MCF 10A (cell line): ENCODE data around the gene ADAM12. TPM values are rescaled to one million over a fixed set of nuclear protein-coding genes. Genes with fewer than 3 reads are reported as not detected.

Experiments used
- BruUV-seq: library from RNA; stranded (reverse); fragments of 400-500 nt; replicated peaks from 2 replicates; lab custom pipeline; 2021; lab: Mats Ljungman, UMichigan
- CTCF ChIA-PET: fragments of 300-600 bp; sonication (Branson Sonifier 250); formaldehyde crosslinking; extraction: SDS; loops from one replicate; lab custom pipeline; 2021; ENCODE audit warnings: antibody characterized with exemption, inconsistent platforms; lab: Yijun Ruan, JAX
- POLR2A ChIA-PET: fragments of 300-600, 350-650 bp; sonication (Branson Sonifier 250); formaldehyde crosslinking; extraction: SDS; loops from one replicate; lab custom pipeline; 2020; ENCODE audit warnings: antibody characterized with exemption, inconsistent platforms; lab: Yijun Ruan, JAX
- DNase-seq: peaks from one replicate; pipeline ENCODE4 v3.0.0-alpha.2; 2018; ENCODE audit not compliant: unreplicated experiment
- H3K27ac Mint-ChIP-seq: one replicate; pipeline ENCODE4 v1.8.0; 2022; ENCODE audit warnings: mild to moderate bottlenecking, low read depth, mixed read lengths; ENCODE audit not compliant: unreplicated experiment
- H3K27me3 Mint-ChIP-seq: one replicate; pipeline ENCODE4 v1.8.0; 2022; ENCODE audit warnings: mixed read lengths; ENCODE audit not compliant: insufficient read depth, unreplicated experiment
- H3K36me3 Mint-ChIP-seq: one replicate; pipeline ENCODE4 v1.8.0; 2022; ENCODE audit warnings: mild to moderate bottlenecking, moderate library complexity, mixed read lengths; ENCODE audit not compliant: insufficient read depth, unreplicated experiment
- H3K4me1 Mint-ChIP-seq: one replicate; pipeline ENCODE4 v1.8.0; 2022; ENCODE audit warnings: mixed read lengths; ENCODE audit not compliant: insufficient read depth, unreplicated experiment
- H3K4me3 Mint-ChIP-seq: one replicate; pipeline ENCODE4 v1.8.0; 2022; ENCODE audit warnings: mild to moderate bottlenecking, moderate library complexity, mixed read lengths; ENCODE audit not compliant: unreplicated experiment
- H3K9me3 Mint-ChIP-seq: one replicate; pipeline ENCODE4 v1.8.0; 2022; ENCODE audit warnings: mixed read lengths; ENCODE audit not compliant: unreplicated experiment
- intact Hi-C: fragments of 100-400 bp; cut with micrococcal nuclease; formaldehyde crosslinking; loops from 2 replicates; pipeline ENCODE4 v1.14.1; 2022
- total RNA-seq: library from RNA; stranded (reverse); gene quantifications from 2 replicates; pipeline ENCODE4 v1.2.3, GENCODE V29; 2022
- TF ChIP-seq, protein P1 (sequence below): fragments of 200-600 bp; IDR thresholded peaks from one replicate; pipeline ENCODE4 v1.8.0; 2022; ENCODE audit warnings: antibody characterized with exemption, mild to moderate bottlenecking; ENCODE audit not compliant: unreplicated experiment

Gene ADAM12
- total RNA-seq, 1 experiment from 2014 or later = 2.2 TPM

DNA sequence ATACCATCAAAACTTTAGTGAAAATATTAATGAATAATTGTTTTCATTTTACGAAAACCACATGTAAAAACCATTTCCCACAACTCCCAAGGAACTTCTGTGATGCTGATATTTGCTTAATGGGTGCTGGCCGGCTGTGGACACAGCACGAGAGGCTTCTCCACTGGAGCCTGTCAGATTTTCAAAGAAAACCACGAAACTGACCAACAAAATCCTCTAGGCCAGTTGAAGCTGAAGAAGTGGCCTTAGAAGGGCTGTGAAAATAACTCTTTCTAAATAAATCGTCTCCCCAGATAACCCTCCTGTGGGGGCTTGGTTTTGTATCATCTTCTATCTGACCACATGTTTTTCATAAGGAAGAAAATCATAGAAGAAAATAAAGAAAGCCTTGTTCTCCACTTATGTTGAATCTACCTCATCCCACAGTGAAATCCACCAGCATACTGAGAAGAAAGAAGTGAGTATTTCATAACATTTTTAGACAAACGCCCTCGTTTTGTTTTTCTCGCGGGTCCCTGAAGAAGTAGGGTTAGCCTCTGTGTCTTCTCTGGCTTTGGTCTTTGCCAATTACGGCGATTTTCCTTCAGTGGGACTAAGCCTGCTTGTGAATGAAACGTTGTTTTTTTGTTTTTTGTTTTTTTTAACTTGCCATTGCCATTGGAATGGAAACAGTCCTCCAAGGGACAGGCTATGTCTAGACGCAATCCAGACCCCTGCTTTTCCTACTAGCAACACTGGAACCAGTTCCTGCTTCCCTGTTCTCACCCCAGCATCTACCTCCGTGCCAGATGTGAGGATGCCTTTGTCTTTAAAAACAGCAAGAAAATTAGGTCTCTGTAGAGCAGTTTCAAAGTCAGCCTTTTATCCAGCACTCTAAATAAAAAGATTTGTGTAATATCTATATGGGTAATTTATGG, 123.9 kb downstream of the ADAM12 start:
- TF ChIP-seq, protein P1, sequence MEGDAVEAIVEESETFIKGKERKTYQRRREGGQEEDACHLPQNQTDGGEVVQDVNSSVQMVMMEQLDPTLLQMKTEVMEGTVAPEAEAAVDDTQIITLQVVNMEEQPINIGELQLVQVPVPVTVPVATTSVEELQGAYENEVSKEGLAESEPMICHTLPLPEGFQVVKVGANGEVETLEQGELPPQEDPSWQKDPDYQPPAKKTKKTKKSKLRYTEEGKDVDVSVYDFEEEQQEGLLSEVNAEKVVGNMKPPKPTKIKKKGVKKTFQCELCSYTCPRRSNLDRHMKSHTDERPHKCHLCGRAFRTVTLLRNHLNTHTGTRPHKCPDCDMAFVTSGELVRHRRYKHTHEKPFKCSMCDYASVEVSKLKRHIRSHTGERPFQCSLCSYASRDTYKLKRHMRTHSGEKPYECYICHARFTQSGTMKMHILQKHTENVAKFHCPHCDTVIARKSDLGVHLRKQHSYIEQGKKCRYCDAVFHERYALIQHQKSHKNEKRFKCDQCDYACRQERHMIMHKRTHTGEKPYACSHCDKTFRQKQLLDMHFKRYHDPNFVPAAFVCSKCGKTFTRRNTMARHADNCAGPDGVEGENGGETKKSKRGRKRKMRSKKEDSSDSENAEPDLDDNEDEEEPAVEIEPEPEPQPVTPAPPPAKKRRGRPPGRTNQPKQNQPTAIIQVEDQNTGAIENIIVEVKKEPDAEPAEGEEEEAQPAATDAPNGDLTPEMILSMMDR = no peak
- ChIA-PET POLR2A (no interaction called here), CTCF (interaction anchor here (0.6 to 0.9 kb wide), 3 partner anchors 14 to 1452 kb away, joined by 3 read pairs; no protein-coding TSS in a partner anchor)
- Mint-ChIP-seq H3K27me3 (no peaks in the 10 kb centered on the region), H3K4me1 (no peaks in the 10 kb centered on the region), H3K27ac (no peak overlapping the region), H3K4me3 (no peak overlapping the region), H3K36me3 (no peaks in the 10 kb centered on the region), H3K9me3 (no peaks in the 10 kb centered on the region)
- no peak for DNase-seq
- BruUV-seq = no TSS peak
- intact Hi-C loops = no loop called here

DNA sequence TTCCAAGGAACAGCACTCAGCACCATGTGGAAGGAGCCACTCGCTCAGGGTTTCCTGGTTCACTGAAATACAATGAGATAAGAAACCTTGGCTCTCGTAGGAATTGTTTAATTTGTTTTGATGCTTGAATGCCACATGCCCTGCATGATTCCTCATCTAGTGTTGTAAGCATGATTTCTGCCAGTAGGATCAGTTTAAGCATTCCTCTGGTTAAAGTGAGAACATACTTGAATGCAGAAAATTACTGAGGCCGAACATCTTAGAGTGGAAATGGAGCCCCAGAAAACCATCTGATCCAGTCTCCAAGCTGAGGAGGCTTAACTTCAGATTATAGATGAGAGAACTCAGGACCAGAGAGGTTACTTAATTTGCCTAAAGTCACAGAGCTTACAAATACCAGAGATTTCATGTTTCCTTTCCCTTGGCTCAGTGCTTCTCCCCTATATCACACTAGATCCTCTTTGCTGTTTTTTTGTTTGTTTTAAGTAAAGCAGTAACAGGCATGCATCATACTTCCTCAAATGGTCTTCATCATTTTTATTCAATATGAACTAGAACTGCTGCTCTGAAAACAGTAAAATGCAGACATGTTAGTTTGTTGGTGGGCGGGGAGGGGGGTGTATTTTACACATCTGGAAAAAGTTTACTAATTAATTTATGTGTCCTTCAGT, 125.1 kb downstream of the ADAM12 start:
- H3K27me3 Mint-ChIP-seq = no peaks in the 10 kb centered on the region
- no TSS peak for BruUV-seq
- no peak overlapping the region for H3K27ac Mint-ChIP-seq
- intact Hi-C loops = no loop called here
- H3K36me3 Mint-ChIP-seq = no peaks in the 10 kb centered on the region
- POLR2A ChIA-PET = no interaction called here
- no peaks in the 10 kb centered on the region for H3K9me3 Mint-ChIP-seq
- no peaks in the 10 kb centered on the region for H3K4me1 Mint-ChIP-seq
- H3K4me3 Mint-ChIP-seq = no peak overlapping the region
- CTCF ChIA-PET = interaction anchor here (0.9 kb wide), 1 partner anchor 13 kb away, joined by 3 read pairs; no protein-coding TSS in a partner anchor
- TF ChIP-seq, protein P1 = no peak
- DNase-seq = no peak

- CTCF ChIA-PET = no interaction called here
- Mint-ChIP-seq H3K4me1 (no peaks in the 10 kb centered on the region), H3K36me3 (no peaks in the 10 kb centered on the region), H3K4me3 (no peak overlapping the region), H3K27me3 (no peaks in the 10 kb centered on the region), H3K9me3 (no peaks in the 10 kb centered on the region), H3K27ac (no peak overlapping the region)
- intact Hi-C loops = no loop called here
- no TSS peak for BruUV-seq
- POLR2A ChIA-PET = no interaction called here
- no peak for DNase-seq
- TF ChIP-seq, protein P1 = no peak
These were observed 125.9 kb downstream of the ADAM12 start for GRCh38 chr10:126262233-126262838.
